HEK293 (cell line): Measurements from ENCODE around the gene FRG2C.
A peak's percentile ranks its signal among the peaks of the same experiment; 100 is the strongest.
"Not testable (repeated sequence)": the region's sequence is repeated elsewhere in the genome, so short reads cannot be mapped to it uniquely, and the experiment has no call there.

ENCODE experiments used
- CTCF ChIA-PET: fragments of 350-600 bp; formaldehyde crosslinking; extraction: SDS; loops from one replicate; lab custom pipeline; 2021; ENCODE audit warnings: antibody characterized with exemption; lab: Yijun Ruan, JAX
- POLR2A ChIA-PET: fragments of 300-600 bp; formaldehyde crosslinking; extraction: SDS; loops from one replicate; lab custom pipeline; 2020; ENCODE audit warnings: antibody characterized with exemption, inconsistent platforms; lab: Yijun Ruan, JAX
- H3K27ac ChIP-seq: fragments of 200-500 bp; sonication (Bioruptor generic); 2 replicates; pipeline ENCODE4 v1.5.1; 2014; ENCODE audit warnings: low read depth, low read length, control low read depth, inconsistent platforms; ENCODE audit errors: extremely low read depth
- H3K36me3 ChIP-seq, 2 experiments: fragments of 200-500 bp in 1 of 2; sonication (Bioruptor generic) in 1 of 2; 1 replicate in 1 of 2; 2 replicates in 1 of 2; pipeline ENCODE4 v1.5.1; 2014 to 2017; ENCODE audit warnings: inconsistent platforms in 2 of 2, low read length in 2 of 2; ENCODE audit not compliant: control insufficient read depth in 2 of 2, insufficient read depth in 1 of 2
- H3K4me1 ChIP-seq: fragments of 200-500 bp; sonication (Bioruptor generic); 2 replicates; pipeline ENCODE4 v1.5.1; 2014; ENCODE audit warnings: mild to moderate bottlenecking, low read length, inconsistent platforms; ENCODE audit not compliant: control insufficient read depth, insufficient read depth
- H3K4me3 ChIP-seq: 2 replicates; pipeline ENCODE4 v1.5.1; 2011; ENCODE audit warnings: low read depth, mild to moderate bottlenecking, control low read depth, low read length, moderate library complexity
- H3K9me3 ChIP-seq: fragments of 200-500 bp; sonication (Bioruptor generic); 2 replicates; pipeline ENCODE4 v1.5.1; 2014; ENCODE audit warnings: low read depth, low read length, inconsistent platforms; ENCODE audit not compliant: control insufficient read depth, insufficient read depth
- HIC1 ChIP-seq: fragments of 450-650 bp; formaldehyde crosslinking; IDR thresholded peaks from 2 replicates; pipeline ENCODE4 v1.5.1; 2016; ENCODE audit warnings: missing biosample characterization, missing genetic modification characterization
- IKZF3 ChIP-seq: fragments of 450-650 bp; IDR thresholded peaks from 2 replicates; pipeline ENCODE4 v1.5.0; 2018; ENCODE audit warnings: missing biosample characterization, mild to moderate bottlenecking, missing genetic modification characterization, moderate library complexity
- KLF8 ChIP-seq: fragments of 450-650 bp; formaldehyde crosslinking; IDR thresholded peaks from 2 replicates; pipeline ENCODE4 v1.5.1; 2016; ENCODE audit warnings: missing biosample characterization, missing genetic modification characterization
- PRDM1 ChIP-seq: fragments of 450-650 bp; formaldehyde crosslinking; IDR thresholded peaks from 2 replicates; pipeline ENCODE4; 2016; ENCODE audit warnings: missing biosample characterization, missing genetic modification characterization
- PRDM10 ChIP-seq: fragments of 450-650 bp; formaldehyde crosslinking; IDR thresholded peaks from 2 replicates; pipeline ENCODE4 v1.5.1; 2016; ENCODE audit warnings: missing biosample characterization, missing genetic modification characterization
- SP2 ChIP-seq: fragments of 450-650 bp; formaldehyde crosslinking; IDR thresholded peaks from 2 replicates; pipeline ENCODE4 v1.5.1; 2016; ENCODE audit warnings: missing biosample characterization, missing genetic modification characterization
- SP3 ChIP-seq: fragments of 450-650 bp; formaldehyde crosslinking; IDR thresholded peaks from 2 replicates; pipeline ENCODE4 v1.5.1; 2016; ENCODE audit warnings: missing biosample characterization, missing genetic modification characterization
- WT1 ChIP-seq: fragments of 450-650 bp; formaldehyde crosslinking; IDR thresholded peaks from 2 replicates; pipeline ENCODE4 v1.5.1; 2016; ENCODE audit warnings: missing biosample characterization, missing genetic modification characterization
- ZBTB17 ChIP-seq: fragments of 450-650 bp; formaldehyde crosslinking; IDR thresholded peaks from 2 replicates; pipeline ENCODE4 v1.5.1; 2016; ENCODE audit warnings: missing biosample characterization, missing genetic modification characterization
- ZBTB20 ChIP-seq: fragments of 450-650 bp; formaldehyde crosslinking; IDR thresholded peaks from 2 replicates; pipeline ENCODE4 v1.5.1; 2016; ENCODE audit warnings: missing biosample characterization, missing genetic modification characterization
- ZBTB26 ChIP-seq: fragments of 450-650 bp; formaldehyde crosslinking; optimal IDR thresholded peaks from 2 replicates; pipeline ENCODE3; 2016; ENCODE audit warnings: missing biosample characterization, mild to moderate bottlenecking, missing genetic modification characterization
- ZBTB48 ChIP-seq: fragments of 450-650 bp; formaldehyde crosslinking; IDR thresholded peaks from 2 replicates; pipeline ENCODE4 v1.5.1; 2016; ENCODE audit warnings: missing biosample characterization, missing genetic modification characterization
- ZNF335 ChIP-seq: fragments of 450-650 bp; formaldehyde crosslinking; conservative IDR thresholded peaks from 2 replicates; pipeline ENCODE4 v1.5.1; 2016; ENCODE audit warnings: missing biosample characterization, missing genetic modification characterization
- ZNF341 ChIP-seq: fragments of 450-650 bp; formaldehyde crosslinking; IDR thresholded peaks from 2 replicates; pipeline ENCODE4; 2016; ENCODE audit warnings: low read depth, missing biosample characterization, missing genetic modification characterization
- ZNF366 ChIP-seq: fragments of 450-650 bp; formaldehyde crosslinking; conservative IDR thresholded peaks from 2 replicates; pipeline ENCODE4 v1.5.1; 2016; ENCODE audit warnings: missing biosample characterization, missing genetic modification characterization
- ZNF518A ChIP-seq: fragments of 450-650 bp; formaldehyde crosslinking; conservative IDR thresholded peaks from 2 replicates; pipeline ENCODE4 v1.5.1; 2016; ENCODE audit warnings: low read depth, missing biosample characterization, missing genetic modification characterization
- ZNF600 ChIP-seq: fragments of 450-650 bp; formaldehyde crosslinking; IDR thresholded peaks from 2 replicates; pipeline ENCODE4 v1.5.1; 2016; ENCODE audit warnings: missing biosample characterization, missing genetic modification characterization
- ZNF629 ChIP-seq: fragments of 450-650 bp; formaldehyde crosslinking; IDR thresholded peaks from 2 replicates; pipeline ENCODE4 v1.5.1; 2017; ENCODE audit warnings: missing biosample characterization, missing genetic modification characterization
- ZNF76 ChIP-seq: fragments of 450-650 bp; formaldehyde crosslinking; IDR thresholded peaks from 2 replicates; pipeline ENCODE4; 2016; ENCODE audit warnings: low read depth, missing biosample characterization, missing genetic modification characterization, borderline replicate concordance
- ZXDB ChIP-seq: fragments of 450-650 bp; formaldehyde crosslinking; IDR thresholded peaks from 2 replicates; pipeline ENCODE4 v1.5.1; 2016; ENCODE audit warnings: missing biosample characterization, missing genetic modification characterization

The FRG2C gene

GRCh38 chr3:75641107-75641517 is 23.0 kb upstream of the FRG2C start:
- H3K36me3 ChIP-seq, H3K9me3 ChIP-seq, H3K4me1 ChIP-seq, POLR2A ChIA-PET, H3K27ac ChIP-seq: not testable (repeated sequence)
- peak overlapping the region; percentile 56 for H3K4me3 ChIP-seq
- CTCF ChIA-PET, result interaction anchor here (0.6 to 0.9 kb wide), 2 partner anchors 61 to 347 kb away, joined by 3 to 4 read pairs; no protein-coding TSS in a partner anchor
- TF ChIP-seq SP3 (peak; percentile 74), SP2 (tag by site-specific recombination) (peak; percentile 53), ZBTB48 (peak; percentile 78), ZBTB17 (tag by site-specific recombination) (peak; percentile 83), HIC1 (tag by site-specific recombination) (peak; percentile 59; the same call in 1 of the 2 replicates), ZNF629 (tag by site-specific recombination) (peak; percentile 43; the same call in 1 of the 2 replicates), ZBTB26 (tag by site-specific recombination) (peak; percentile 92), ZNF600 (tag by site-specific recombination) (0 out of 2 replicates have a peak, but pooled peaks have one; percentile 21), ZXDB (tag by site-specific recombination) (peak; percentile 69), ZNF366 (tag by site-specific recombination) (0 out of 2 replicates have a peak, but pooled peaks have one; percentile 19), IKZF3 (peak; percentile 70), WT1 (peak; percentile 62; the same call in 1 of the 2 replicates), ZNF341 (tag by site-specific recombination) (peak; percentile 56), ZNF335 (peak; percentile 73), KLF8 (tag by site-specific recombination) (peak; percentile 43; the same call in 1 of the 2 replicates), ZBTB20 (tag by site-specific recombination) (peak; percentile 67; the same call in 1 of the 2 replicates), ZNF76 (peak; percentile 95), PRDM1 (tag by site-specific recombination) (0 out of 2 replicates have a peak, but pooled peaks have one; percentile 9), ZNF518A (peak; percentile 60), PRDM10 (tag by site-specific recombination) (peak; percentile 78)
